GM12891 (cell line): Measurements from ENCODE around the gene HCFC1.
A peak's percentile ranks its signal among the peaks of the same experiment; 100 is the strongest.

Experiments used
- PAX5 ChIP-seq: IDR thresholded peaks from 2 replicates; pipeline ENCODE4 v1.6.1; 2011; ENCODE audit warnings: low read length, moderate library complexity, mild to moderate bottlenecking; ENCODE audit not compliant: insufficient read depth, severe bottlenecking
- POLR2A ChIP-seq: IDR thresholded peaks from 2 replicates; pipeline ENCODE4 v1.6.1; 2011; ENCODE audit warnings: low read depth, low read length, control low read depth
- POLR2AphosphoS5 ChIP-seq: IDR thresholded peaks from 2 replicates; pipeline ENCODE4 v1.6.1; 2011; ENCODE audit warnings: low read depth, low read length, control low read depth
- TAF1 ChIP-seq: IDR thresholded peaks from 2 replicates; pipeline ENCODE4 v1.6.1; 2011; ENCODE audit warnings: low read depth, low read length, control low read depth

DNA sequence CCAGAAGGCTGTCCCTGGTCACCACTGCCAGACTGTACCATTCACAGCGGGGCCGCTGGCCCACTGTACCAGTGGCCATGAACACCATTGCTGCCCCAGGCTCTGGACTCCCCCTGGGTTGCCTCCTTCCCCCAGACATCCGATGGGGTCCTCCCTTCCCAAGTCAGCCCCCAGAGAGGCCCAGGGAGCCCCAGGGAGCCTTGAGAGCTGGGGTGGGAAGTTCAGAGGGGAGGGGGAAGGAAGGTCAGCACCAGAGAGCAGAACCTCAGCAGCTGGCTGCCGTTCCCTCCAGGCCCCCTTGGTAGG lies 45.1 kb downstream of the HCFC1 start:
- TF ChIP-seq POLR2A (peak; percentile 75; the same call in 1 of the 2 replicates), POLR2AphosphoS5 (no peak), TAF1 (no peak; the same call in 1 of the 2 replicates), PAX5 (no peak)
